Neuron (in vitro differentiated cells): ENCODE results near the gene ZC3H18.

Experiments
- H2AFZ ChIP-seq: one replicate; pipeline ENCODE4 v1.6.1; 2013; ENCODE audit warnings: low read depth, mild to moderate bottlenecking, inconsistent platforms, low read length, moderate library complexity
- H3K27me3 ChIP-seq: one replicate; pipeline ENCODE4 v1.6.1; 2013; ENCODE audit warnings: low read length; ENCODE audit not compliant: insufficient read depth
- H3K36me3 ChIP-seq: one replicate; pipeline ENCODE4 v1.6.1; 2013; ENCODE audit warnings: low read length; ENCODE audit not compliant: insufficient read depth
- H3K4me1 ChIP-seq: one replicate; pipeline ENCODE4 v1.6.1; 2013; ENCODE audit warnings: low read length; ENCODE audit not compliant: insufficient read depth
- H3K4me3 ChIP-seq: 2 replicates; pipeline ENCODE4 v1.5.1; 2013; ENCODE audit warnings: mild to moderate bottlenecking, low read length, moderate library complexity
- H3K9me3 ChIP-seq: one replicate; pipeline ENCODE4 v1.6.1; 2013; ENCODE audit warnings: low read length

The ZC3H18 gene

GRCh38 chr16:88645455-88645854 lies 75.3 kb downstream of the ZC3H18 start:
- H3K27me3 ChIP-seq = no peaks in the 10 kb centered on the region
- H3K36me3 ChIP-seq = no peaks in the 10 kb centered on the region
- H2AFZ ChIP-seq = no peak overlapping the region
- peaks cover 13% of the 10 kb centered on the region for H3K4me1 ChIP-seq
- no peaks in the 10 kb centered on the region for H3K9me3 ChIP-seq
- H3K4me3 ChIP-seq = no peak overlapping the region

- Histone ChIP-seq H3K4me3 (no peak overlapping the region), H3K27me3 (no peaks in the 10 kb centered on the region), H3K36me3 (no peaks in the 10 kb centered on the region), H3K4me1 (peaks cover 13% of the 10 kb centered on the region), H3K9me3 (no peaks in the 10 kb centered on the region), H2AFZ (no peak overlapping the region)
Measured at GRCh38 chr16:88645941-88646340, 75.7 kb downstream of the ZC3H18 start.

GRCh38 chr16:88646345-88647034 lies 76.3 kb downstream of the ZC3H18 start:
- Histone ChIP-seq H3K4me1 (peaks cover 18% of the 10 kb centered on the region), H3K9me3 (no peaks in the 10 kb centered on the region), H3K36me3 (peaks cover 2% of the 10 kb centered on the region), H3K27me3 (no peaks in the 10 kb centered on the region), H3K4me3 (no peak overlapping the region), H2AFZ (no peak overlapping the region)

GRCh38 chr16:88647178-88648070 lies 77.2 kb downstream of the ZC3H18 start:
- no peak overlapping the region for H2AFZ ChIP-seq
- peaks cover 11% of the 10 kb centered on the region for H3K36me3 ChIP-seq

GRCh38 chr16:88649195-88649923 lies 79.2 kb downstream of the ZC3H18 start:
- Histone ChIP-seq H3K36me3 (peaks cover 27% of the 10 kb centered on the region), H3K4me3 (no peak overlapping the region), H3K4me1 (peaks cover 20% of the 10 kb centered on the region), H3K9me3 (no peaks in the 10 kb centered on the region), H2AFZ (no peak overlapping the region), H3K27me3 (no peaks in the 10 kb centered on the region)

More at GRCh38 chr16:88647178-88648070, 77.2 kb downstream of the ZC3H18 start:
- Histone ChIP-seq H3K4me3 (no peak overlapping the region), H3K4me1 (peaks cover 20% of the 10 kb centered on the region), H3K27me3 (no peaks in the 10 kb centered on the region), H3K9me3 (no peaks in the 10 kb centered on the region)

GRCh38 chr16:88649924-88650748 lies 79.9 kb downstream of the ZC3H18 start:
- Histone ChIP-seq H3K27me3 (no peaks in the 10 kb centered on the region), H3K36me3 (peaks cover 34% of the 10 kb centered on the region), H2AFZ (no peak overlapping the region), H3K9me3 (no peaks in the 10 kb centered on the region), H3K4me1 (peaks cover 15% of the 10 kb centered on the region), H3K4me3 (peak overlapping the region; percentile 40)

- H3K4me1 ChIP-seq = peaks cover 11% of the 10 kb centered on the region
- no peaks in the 10 kb centered on the region for H3K27me3 ChIP-seq
- H3K9me3 ChIP-seq = no peaks in the 10 kb centered on the region
- no peak within 1 kb of the TSS for H2AFZ ChIP-seq
- peak within 1 kb of the TSS; percentile 40 for H3K4me3 ChIP-seq
- peaks cover 41% of the 10 kb centered on the region for H3K36me3 ChIP-seq
Measured at GRCh38 chr16:88650749-88651275, 80.6 kb downstream of the ZC3H18 start, which contains the start of gene CYBA. CYBA (minus strand) TSS chr16:88651053; CDS start chr16:88651013, 40 bp downstream.

- H3K9me3 ChIP-seq = no peaks in the 10 kb centered on the region
- H3K36me3 ChIP-seq = peaks cover 47% of the 10 kb centered on the region
- H3K4me1 ChIP-seq = peaks cover 11% of the 10 kb centered on the region
- no peak overlapping the region for H2AFZ ChIP-seq
- no peak overlapping the region for H3K4me3 ChIP-seq
- no peaks in the 10 kb centered on the region for H3K27me3 ChIP-seq
Measured at GRCh38 chr16:88651276-88651988, 81.2 kb downstream of the ZC3H18 start.

- Histone ChIP-seq H2AFZ (no peak overlapping the region), H3K9me3 (no peaks in the 10 kb centered on the region), H3K27me3 (no peaks in the 10 kb centered on the region), H3K4me3 (no peak overlapping the region), H3K36me3 (peaks cover 54% of the 10 kb centered on the region), H3K4me1 (peaks cover 11% of the 10 kb centered on the region)
Measured at GRCh38 chr16:88651989-88652761, 82.0 kb downstream of the ZC3H18 start.

- Histone ChIP-seq H3K4me1 (peaks cover 11% of the 10 kb centered on the region), H2AFZ (no peak overlapping the region), H3K27me3 (no peaks in the 10 kb centered on the region), H3K4me3 (no peak overlapping the region), H3K9me3 (no peaks in the 10 kb centered on the region), H3K36me3 (peaks cover 60% of the 10 kb centered on the region)
Measured at GRCh38 chr16:88652762-88653063, 82.5 kb downstream of the ZC3H18 start.

- Histone ChIP-seq H2AFZ (no peak overlapping the region), H3K36me3 (peaks cover 63% of the 10 kb centered on the region), H3K4me3 (no peak overlapping the region), H3K4me1 (peaks cover 11% of the 10 kb centered on the region), H3K9me3 (no peaks in the 10 kb centered on the region), H3K27me3 (no peaks in the 10 kb centered on the region)
Measured at GRCh38 chr16:88653101-88653500, 82.9 kb downstream of the ZC3H18 start.
